ENCODE results near the gene GNAZ.

The GNAZ gene

DNA sequence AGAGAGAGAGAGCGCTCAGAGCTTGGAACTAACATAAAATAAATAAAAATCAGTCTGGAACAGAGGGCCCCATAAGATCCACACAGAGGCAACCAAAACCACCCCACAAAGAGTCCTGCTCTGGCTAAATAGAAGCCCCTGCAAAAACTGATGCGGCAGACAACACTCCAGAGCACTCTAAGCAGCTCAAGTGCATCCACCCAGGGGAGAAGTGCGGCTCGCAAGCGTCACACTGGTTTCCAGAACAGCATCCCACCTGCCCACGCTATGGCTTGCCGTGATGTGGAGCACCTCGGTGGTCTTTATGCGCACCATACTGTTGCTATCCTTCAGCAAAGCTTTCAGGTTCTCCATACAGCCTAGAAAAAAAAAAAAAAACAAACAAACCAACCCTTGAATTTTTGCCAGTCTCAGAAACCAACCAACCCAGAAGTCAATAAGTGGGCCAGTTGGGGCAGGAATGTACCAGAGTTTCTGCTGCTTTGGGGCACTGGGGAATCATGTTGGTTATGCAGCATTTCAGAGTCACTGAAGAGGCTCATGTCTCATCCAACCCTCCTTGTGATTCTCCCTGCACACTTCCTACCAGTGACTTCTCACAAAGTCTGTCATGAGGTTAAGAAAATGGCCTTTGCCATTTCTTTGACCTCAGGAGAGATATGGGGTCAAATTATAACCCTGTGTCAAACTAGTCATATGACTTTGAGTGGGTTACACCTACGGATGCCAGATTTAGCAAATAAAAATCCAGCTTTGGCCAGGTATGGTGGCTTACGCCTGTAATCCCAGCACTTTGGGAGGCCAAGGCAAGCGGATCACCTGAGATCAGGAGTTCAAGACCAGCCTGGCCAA is 68.5 kb downstream of the GNAZ start:
- Histone ChIP-seq H3K4me2 (ENCODE audit: low read length) (no peak overlapping the region), H3K23ac (ENCODE audit: low read length) (no peak overlapping the region), H3K9me3 (ENCODE audit: insufficient read depth, low read depth, low read length) (no peaks in the 10 kb centered on the region), H3K27ac (ENCODE audit: low read depth, low read length) (no peak overlapping the region), H2AK5ac (ENCODE audit: low read length) (no peak overlapping the region), H3K9ac (ENCODE audit: low read length) (no peak overlapping the region), H3K79me1 (ENCODE audit: low read length) (no peaks in the 10 kb centered on the region), H4K12ac (ENCODE audit: low read depth, low read length) (no peak overlapping the region), H4K8ac (ENCODE audit: low read depth, low read length) (no peak overlapping the region), H3K4ac (ENCODE audit: low read depth, low read length) (no peak overlapping the region), H2BK12ac (ENCODE audit: low read length) (no peak overlapping the region), H3K36me3 (ENCODE audit: control insufficient read depth in 1 of 2, insufficient read depth in 2 of 2, low read length in 2 of 2) (no peaks in the 10 kb centered on the region), H3K4me1 (ENCODE audit: control insufficient read depth in 1 of 2, insufficient read depth in 2 of 2, low read length in 2 of 2) (peaks cover 0 to 8% of the 10 kb centered on the region in 2 experiments), H3K27me3 (ENCODE audit: insufficient read depth, low read length) (no peaks in the 10 kb centered on the region), H3K79me2 (ENCODE audit: control insufficient read depth, insufficient read depth, low read length, poor library complexity) (no peaks in the 10 kb centered on the region), H2AFZ (ENCODE audit: insufficient read depth, low read length, poor library complexity) (no peak overlapping the region), H2BK5ac (ENCODE audit: low read depth, low read length, poor library complexity) (no peak overlapping the region), H4K91ac (ENCODE audit: low read depth, low read length) (no peak overlapping the region), H3K4me3 (ENCODE audit: low read depth, low read length) (no peak overlapping the region), H2BK120ac (ENCODE audit: insufficient read depth, low read length, poor library complexity) (no peak overlapping the region), H3K18ac (ENCODE audit: low read length) (no peak overlapping the region), H3K14ac (ENCODE audit: low read length) (no peak overlapping the region)
- WGBS (ENCODE audit: extremely low coverage, insufficient coverage, insufficient read length), result no CpG with 5 or more reads among the region's 12 CpGs
- no peak for DNase-seq

GRCh38 chr22:23140385-23140784 is 70.1 kb downstream of the GNAZ start:
- no peak overlapping the region for H3K4me3 ChIP-seq (ENCODE audit: low read depth, low read length)
- H2BK12ac ChIP-seq (ENCODE audit: low read length), result no peak overlapping the region
- H4K91ac ChIP-seq (ENCODE audit: low read depth, low read length), result no peak overlapping the region

DNA sequence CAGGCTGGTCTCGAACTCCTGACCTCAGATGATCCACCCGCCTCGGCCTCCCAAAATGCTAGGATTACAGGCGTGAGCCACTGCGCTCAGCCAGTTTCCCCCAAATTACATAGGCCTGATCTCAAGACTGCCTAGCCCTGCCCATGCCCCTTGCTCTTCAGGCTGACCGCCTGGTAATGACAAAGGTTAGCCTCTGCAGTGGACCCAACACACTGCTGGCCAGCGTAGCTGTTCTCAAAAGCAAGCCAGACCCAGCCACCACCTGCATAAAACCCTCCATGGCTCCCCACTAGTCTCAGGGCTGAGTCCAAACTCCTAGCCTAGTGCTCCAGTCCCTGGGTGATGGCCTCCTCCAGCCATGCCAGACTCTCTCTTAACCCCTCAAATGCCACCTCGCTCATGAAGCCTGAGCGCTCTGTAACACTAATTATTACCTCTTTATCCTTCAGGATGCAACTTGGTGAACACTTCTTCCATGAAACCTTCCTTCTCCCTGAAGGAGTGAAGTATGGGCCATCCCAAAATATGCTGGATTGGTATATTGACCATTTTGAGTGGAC is 72.3 kb downstream of the GNAZ start:
- Histone ChIP-seq H2BK5ac (ENCODE audit: low read depth, low read length, poor library complexity) (no peak overlapping the region), H2AK5ac (ENCODE audit: low read length) (no peak overlapping the region), H3K18ac (ENCODE audit: low read length) (no peak overlapping the region), H3K4me3 (ENCODE audit: low read depth, low read length) (no peak overlapping the region), H3K27me3 (ENCODE audit: insufficient read depth, low read length) (no peaks in the 10 kb centered on the region), H3K23ac (ENCODE audit: low read length) (no peak overlapping the region), H3K79me2 (ENCODE audit: control insufficient read depth, insufficient read depth, low read length, poor library complexity) (no peaks in the 10 kb centered on the region), H4K12ac (ENCODE audit: low read depth, low read length) (no peak overlapping the region), H2BK12ac (ENCODE audit: low read length) (no peak overlapping the region), H3K14ac (ENCODE audit: low read length) (no peak overlapping the region), H4K91ac (ENCODE audit: low read depth, low read length) (no peak overlapping the region), H3K9me3 (ENCODE audit: insufficient read depth, low read depth, low read length) (no peaks in the 10 kb centered on the region), H4K8ac (ENCODE audit: low read depth, low read length) (no peak overlapping the region), H3K4ac (ENCODE audit: low read depth, low read length) (no peak overlapping the region), H3K4me2 (ENCODE audit: low read length) (no peak overlapping the region), H3K36me3 (ENCODE audit: control insufficient read depth in 1 of 2, insufficient read depth in 2 of 2, low read length in 2 of 2) (no peaks in the 10 kb centered on the region), H3K9ac (ENCODE audit: low read length) (no peak overlapping the region), H3K27ac (ENCODE audit: low read depth, low read length) (no peak overlapping the region), H3K79me1 (ENCODE audit: low read length) (peaks cover 2% of the 10 kb centered on the region), H2BK120ac (ENCODE audit: insufficient read depth, low read length, poor library complexity) (no peak overlapping the region), H3K4me1 (ENCODE audit: control insufficient read depth in 1 of 2, insufficient read depth in 2 of 2, low read length in 2 of 2) (peaks cover 10 to 16% of the 10 kb centered on the region in 2 experiments), H2AFZ (ENCODE audit: insufficient read depth, low read length, poor library complexity) (no peak overlapping the region)
- DNase-seq, result no peak
- whole genome bisulfite sequencing (ENCODE audit: extremely low coverage, insufficient coverage, insufficient read length), result no CpG with 5 or more reads among the region's 9 CpGs

More at GRCh38 chr22:23140385-23140784, 70.1 kb downstream of the GNAZ start:
- Histone ChIP-seq H3K18ac (ENCODE audit: low read length) (no peak overlapping the region), H3K14ac (ENCODE audit: low read length) (no peak overlapping the region), H2AFZ (ENCODE audit: insufficient read depth, low read length, poor library complexity) (no peak overlapping the region), H3K36me3 (ENCODE audit: control insufficient read depth in 1 of 2, insufficient read depth in 2 of 2, low read length in 2 of 2) (no peaks in the 10 kb centered on the region), H3K79me2 (ENCODE audit: control insufficient read depth, insufficient read depth, low read length, poor library complexity) (no peaks in the 10 kb centered on the region), H2AK5ac (ENCODE audit: low read length) (no peak overlapping the region), H3K4me1 (ENCODE audit: control insufficient read depth in 1 of 2, insufficient read depth in 2 of 2, low read length in 2 of 2) (peaks cover 3 to 10% of the 10 kb centered on the region in 2 experiments), H2BK120ac (ENCODE audit: insufficient read depth, low read length, poor library complexity) (no peak overlapping the region), H3K9ac (ENCODE audit: low read length) (no peak overlapping the region), H2BK5ac (ENCODE audit: low read depth, low read length, poor library complexity) (no peak overlapping the region), H3K23ac (ENCODE audit: low read length) (no peak overlapping the region), H3K27ac (ENCODE audit: low read depth, low read length) (no peak overlapping the region), H3K4me2 (ENCODE audit: low read length) (no peak overlapping the region), H4K12ac (ENCODE audit: low read depth, low read length) (no peak overlapping the region), H4K8ac (ENCODE audit: low read depth, low read length) (no peak overlapping the region), H3K4ac (ENCODE audit: low read depth, low read length) (no peak overlapping the region), H3K27me3 (ENCODE audit: insufficient read depth, low read length) (no peaks in the 10 kb centered on the region), H3K9me3 (ENCODE audit: insufficient read depth, low read depth, low read length) (no peaks in the 10 kb centered on the region), H3K79me1 (ENCODE audit: low read length) (no peaks in the 10 kb centered on the region)
- DNase-seq, result no peak

- Histone ChIP-seq H2AK5ac (ENCODE audit: low read length) (no peak overlapping the region), H3K4me1 (ENCODE audit: control insufficient read depth in 1 of 2, insufficient read depth in 2 of 2, low read length in 2 of 2) (peaks cover 10 to 15% of the 10 kb centered on the region in 2 experiments), H3K18ac (ENCODE audit: low read length) (no peak overlapping the region), H4K8ac (ENCODE audit: low read depth, low read length) (no peak overlapping the region), H3K4ac (ENCODE audit: low read depth, low read length) (no peak overlapping the region), H3K27ac (ENCODE audit: low read depth, low read length) (no peak overlapping the region), H3K4me3 (ENCODE audit: low read depth, low read length) (no peak overlapping the region), H2BK120ac (ENCODE audit: insufficient read depth, low read length, poor library complexity) (no peak overlapping the region), H3K4me2 (ENCODE audit: low read length) (no peak overlapping the region), H3K9me3 (ENCODE audit: insufficient read depth, low read depth, low read length) (no peaks in the 10 kb centered on the region), H3K36me3 (ENCODE audit: control insufficient read depth in 1 of 2, insufficient read depth in 2 of 2, low read length in 2 of 2) (no peaks in the 10 kb centered on the region), H2AFZ (ENCODE audit: insufficient read depth, low read length, poor library complexity) (no peak overlapping the region), H3K79me1 (ENCODE audit: low read length) (peaks cover 2% of the 10 kb centered on the region), H4K91ac (ENCODE audit: low read depth, low read length) (no peak overlapping the region), H3K9ac (ENCODE audit: low read length) (no peak overlapping the region), H3K23ac (ENCODE audit: low read length) (no peak overlapping the region), H2BK5ac (ENCODE audit: low read depth, low read length, poor library complexity) (no peak overlapping the region), H3K27me3 (ENCODE audit: insufficient read depth, low read length) (no peaks in the 10 kb centered on the region), H3K14ac (ENCODE audit: low read length) (no peak overlapping the region), H3K79me2 (ENCODE audit: control insufficient read depth, insufficient read depth, low read length, poor library complexity) (no peaks in the 10 kb centered on the region), H2BK12ac (ENCODE audit: low read length) (no peak overlapping the region), H4K12ac (ENCODE audit: low read depth, low read length) (no peak overlapping the region)
- DNase-seq, result no peak
- WGBS (ENCODE audit: extremely low coverage, insufficient coverage, insufficient read length), result no CpG with 5 or more reads among the region's 1 CpG
Measured at GRCh38 chr22:23143119-23143518, 72.8 kb downstream of the GNAZ start.
